ENCODE data around the gene COPRS.

The COPRS gene, protein sequence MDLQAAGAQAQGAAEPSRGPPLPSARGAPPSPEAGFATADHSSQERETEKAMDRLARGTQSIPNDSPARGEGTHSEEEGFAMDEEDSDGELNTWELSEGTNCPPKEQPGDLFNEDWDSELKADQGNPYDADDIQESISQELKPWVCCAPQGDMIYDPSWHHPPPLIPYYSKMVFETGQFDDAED

DNA sequence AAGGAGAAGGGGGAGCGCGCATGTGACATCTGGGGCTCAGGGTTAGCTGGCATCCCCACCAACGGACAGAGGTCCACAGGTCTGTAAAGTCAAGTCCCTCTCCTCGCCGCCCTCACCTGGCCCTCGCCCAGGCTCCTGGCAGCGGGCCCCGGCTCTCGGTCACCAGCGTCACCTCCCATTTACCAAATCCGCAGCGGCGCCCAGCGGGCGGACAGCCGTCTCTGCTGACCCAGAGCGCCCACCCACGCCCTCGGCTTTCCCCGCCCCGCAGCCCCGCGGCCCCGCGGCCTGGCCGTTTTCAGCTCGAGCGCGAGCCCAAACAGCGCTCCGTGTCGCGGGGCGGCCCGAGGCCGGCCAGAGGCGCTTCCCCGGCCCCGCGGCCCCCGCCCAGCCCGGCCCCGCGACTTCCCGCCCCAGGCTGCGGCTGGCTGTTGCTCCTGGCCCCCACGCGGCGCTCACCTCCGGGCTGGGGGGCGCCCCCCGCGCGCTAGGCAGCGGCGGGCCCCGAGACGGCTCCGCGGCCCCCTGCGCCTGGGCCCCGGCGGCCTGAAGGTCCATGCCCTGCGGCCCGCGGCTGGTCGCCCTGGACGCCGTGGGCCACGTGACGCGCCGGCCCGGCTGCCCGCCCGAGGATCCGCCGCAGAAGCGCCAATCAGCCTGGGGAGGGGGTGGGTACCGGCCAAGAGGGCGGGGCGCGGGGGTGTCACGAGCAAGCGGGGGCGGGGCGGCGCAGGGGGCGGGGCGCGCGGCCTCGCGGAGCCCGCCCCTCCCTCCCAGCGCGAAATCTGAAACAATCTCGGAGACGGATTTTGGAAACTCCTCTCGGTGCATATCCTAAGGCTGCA is at the start of gene COPRS:
Gene COPRS (minus strand): TSS at position 603 of the 845 bp plus-strand sequence. CDS start 45 bp downstream, at position 558.
- peak; percentile 68 for DNase-seq

DNA sequence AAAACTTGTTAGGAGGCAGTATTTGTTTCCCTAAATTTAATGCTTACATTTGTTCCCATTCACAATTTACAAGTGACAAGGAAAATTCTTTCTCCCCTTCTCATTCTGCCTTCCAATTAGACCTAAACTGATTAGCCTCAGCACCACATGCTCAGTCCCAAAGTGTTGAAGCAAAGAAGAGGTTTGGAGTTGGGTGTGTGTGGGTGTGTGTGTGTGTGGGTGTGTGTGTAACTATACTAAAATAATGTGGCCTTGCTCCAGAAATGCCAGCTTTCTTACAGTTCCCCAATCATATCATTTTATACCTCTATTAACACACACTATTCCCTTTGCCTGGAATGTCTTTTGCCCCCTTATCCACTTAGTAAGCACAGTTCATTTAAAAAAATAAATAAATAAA is 49.3 kb upstream of the COPRS start:
- DNase-seq: no peak

DNA sequence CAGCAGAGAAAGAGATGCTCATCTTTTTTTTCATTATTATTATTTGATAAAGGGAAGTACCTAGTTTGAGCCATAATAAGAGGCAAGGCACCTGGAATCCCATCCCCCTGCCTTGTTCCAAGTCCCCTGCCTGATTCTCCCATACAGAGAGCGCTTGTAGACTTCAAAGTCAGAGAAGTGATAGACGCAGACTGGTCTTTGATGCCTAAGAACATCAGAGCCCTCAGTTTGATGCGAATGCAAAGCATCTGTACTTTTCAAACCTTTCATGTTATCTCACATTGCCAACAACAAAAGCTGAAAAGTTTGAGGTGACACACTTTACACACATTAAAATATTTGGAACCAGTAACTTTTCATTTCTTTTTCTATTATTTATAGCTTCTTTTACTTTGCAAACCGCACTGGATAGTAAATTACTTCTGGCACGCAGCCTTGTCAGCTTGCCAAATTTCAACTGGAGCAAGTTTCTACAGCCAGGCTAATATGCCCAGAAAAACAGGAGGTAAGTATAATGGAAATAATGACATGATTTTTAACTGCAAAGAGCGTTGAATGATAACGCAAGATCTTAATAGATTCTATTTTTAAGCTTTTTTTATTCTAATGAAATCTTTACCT is 48.4 kb upstream of the COPRS start:
- peak; percentile 67 for DNase-seq

DNA sequence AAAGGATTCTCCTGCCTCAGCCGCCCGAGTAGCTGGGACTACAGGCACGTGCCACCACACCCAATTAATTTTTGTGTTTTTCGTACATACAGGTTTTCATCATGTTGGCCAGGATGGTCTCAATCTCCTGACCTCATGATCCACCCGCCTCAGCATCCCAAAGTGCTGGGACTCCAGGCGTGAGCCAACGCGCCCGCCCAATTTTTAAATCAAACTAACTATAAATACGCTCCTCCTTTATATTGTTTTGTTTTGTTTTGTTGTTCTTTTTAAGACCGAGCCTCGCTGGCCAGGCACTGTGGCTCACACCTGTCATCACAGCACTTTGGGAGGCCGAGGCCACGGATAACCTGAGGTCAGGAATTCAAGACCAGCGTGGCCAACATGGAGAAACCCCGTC is 44.4 kb upstream of the COPRS start:
- DNase-seq: no peak

DNA sequence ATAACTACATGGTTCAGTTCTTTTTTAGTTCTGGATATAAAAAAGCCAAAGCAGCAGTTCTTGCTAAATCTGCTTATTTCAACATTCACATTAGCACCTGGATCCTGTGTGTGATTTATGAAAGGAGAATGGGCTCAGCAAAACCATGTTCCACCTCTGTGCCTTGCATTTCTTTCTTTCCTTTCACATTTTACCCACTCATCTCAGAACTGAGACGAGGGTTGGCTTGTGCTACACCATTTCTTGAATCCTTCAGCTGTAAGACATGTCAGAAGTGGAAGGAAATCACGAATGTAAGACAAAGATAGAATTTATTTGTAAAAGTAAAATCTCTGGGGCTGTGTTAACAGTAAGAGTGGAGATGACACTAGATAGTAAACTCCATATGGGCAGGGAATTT is 43.6 kb upstream of the COPRS start:
- DNase-seq: no peak

DNA sequence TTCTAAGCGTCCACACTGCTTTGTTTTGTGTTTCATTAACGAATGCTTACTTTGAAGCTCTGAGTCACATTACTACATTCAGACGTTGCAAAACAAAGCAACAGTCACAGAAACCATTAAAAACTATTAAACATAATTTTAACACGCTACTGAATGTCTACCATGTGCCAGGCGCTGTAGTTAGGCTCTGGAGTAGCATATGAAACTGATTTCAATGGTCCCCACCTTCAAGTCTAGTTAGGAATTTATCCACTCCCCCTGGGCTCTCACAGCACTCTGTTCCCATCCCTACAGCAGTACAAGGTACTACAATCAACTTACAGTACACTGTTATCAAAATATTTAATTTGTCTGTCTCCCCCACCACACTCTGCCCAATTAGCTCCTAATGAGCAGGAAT is 41.8 kb upstream of the COPRS start:
- no peak for DNase-seq

DNA sequence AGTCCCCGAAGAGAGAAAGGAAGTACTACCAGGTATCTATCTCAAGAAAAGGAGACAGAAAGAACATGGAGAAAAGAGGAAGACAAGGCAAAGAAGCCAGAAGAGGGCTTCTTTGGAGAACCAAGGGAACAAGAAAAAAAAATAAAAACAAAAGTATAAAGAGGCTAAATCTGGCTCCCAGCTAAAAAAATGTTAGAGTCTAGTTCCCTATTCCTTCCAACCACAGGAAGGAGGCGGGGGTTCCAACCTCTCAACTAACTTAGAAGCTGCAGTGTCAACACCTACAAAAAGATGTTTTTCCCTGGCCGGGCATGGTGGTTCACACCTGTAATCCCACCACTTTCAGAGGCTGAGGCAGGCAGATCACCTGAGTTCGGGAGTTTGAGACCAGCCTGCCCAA is 29.1 kb upstream of the COPRS start:
- no peak for DNase-seq

DNA sequence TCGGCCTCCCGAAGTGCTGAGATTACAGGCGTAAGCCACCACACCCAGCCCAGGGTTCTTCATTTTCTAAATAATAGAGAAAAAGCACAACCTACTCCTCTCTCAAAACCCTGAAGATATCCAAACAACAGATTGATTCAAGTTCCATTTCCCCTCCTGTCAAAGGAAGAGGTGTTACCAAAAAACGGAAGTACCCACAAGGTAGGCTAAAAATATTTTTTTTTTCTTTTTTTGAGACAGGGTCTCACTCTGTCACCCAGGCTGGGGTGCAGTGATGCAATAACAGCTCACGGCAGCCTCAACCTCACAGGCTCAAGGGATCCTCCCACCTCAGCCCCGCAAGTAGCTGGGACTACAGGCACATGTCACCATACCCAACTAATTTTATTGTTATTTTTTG is 23.5 kb upstream of the COPRS start:
- no peak for DNase-seq

DNA sequence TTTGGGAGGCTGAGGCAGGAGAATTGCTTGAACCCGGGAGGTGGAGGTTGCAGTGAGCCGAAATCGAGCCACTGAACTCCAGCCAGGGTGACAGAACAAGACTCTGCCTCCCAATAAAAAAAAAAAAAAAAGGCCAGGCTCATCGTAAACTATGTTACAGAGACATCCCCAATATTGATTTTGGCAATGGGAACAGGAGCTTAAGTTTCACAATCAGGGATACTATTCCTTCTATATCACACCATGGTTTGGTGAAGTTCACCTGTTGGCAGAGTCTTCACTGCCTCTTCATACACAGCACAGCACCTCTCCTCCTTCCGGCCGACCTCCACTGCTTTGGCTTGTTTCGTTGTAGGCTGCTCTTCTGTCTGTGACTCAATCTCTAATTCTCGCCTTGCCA is 21.3 kb upstream of the COPRS start:
- DNase-seq: no peak

DNA sequence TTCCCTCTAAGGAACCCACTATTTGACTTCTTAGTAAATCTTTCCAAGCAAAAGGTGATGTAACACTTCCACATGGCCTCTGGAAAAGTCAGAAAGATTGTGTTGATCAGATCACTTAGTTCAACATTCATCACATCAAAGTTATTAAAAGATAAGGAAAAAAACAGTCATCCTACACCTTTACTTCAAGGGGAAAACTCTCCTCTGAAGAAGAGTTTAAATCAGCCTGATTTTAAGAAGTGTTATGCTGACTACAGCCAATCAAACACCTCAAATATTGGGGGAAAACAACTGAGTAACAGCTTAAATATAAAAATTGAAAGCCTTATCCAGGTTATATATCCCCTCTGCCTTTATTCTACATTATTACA is 19.6 kb upstream of the COPRS start:
- no peak for DNase-seq

DNA sequence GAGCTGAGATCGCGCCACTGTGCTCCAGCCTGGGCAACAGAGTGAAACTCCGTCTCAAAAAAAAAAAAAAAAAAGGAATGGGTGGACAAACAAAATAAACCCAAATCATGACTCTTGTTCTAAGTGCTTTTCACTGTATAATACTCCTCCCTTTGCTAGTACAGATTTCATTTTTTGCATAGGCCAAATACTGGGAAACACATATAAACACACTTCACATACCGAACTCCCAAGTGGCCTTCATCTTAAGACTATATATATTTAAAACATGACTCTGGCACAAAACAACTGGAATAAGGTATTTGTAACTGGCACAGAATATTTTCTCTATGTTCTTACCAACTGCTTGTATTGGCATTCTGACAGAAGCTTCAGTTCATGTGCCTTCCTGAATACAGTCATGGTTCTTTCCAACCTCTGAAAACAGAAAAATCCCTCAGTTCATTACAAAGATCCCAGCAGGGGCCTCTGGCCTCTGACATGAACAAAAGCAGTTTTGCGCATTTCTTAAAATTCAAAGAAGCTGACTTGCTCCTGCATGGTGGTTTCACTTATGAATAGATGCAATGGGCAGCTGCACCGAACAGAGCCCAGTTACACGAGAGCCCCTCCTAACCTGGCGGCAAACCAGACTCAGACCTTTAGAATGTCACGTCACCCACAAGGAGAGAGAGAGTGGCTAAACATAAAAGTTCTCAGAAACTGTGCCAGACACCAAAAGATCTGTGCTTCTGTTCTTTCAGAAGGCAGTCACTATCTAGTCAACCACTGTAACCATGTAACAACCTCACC is 19.1 kb upstream of the COPRS start:
- no peak for DNase-seq

DNA sequence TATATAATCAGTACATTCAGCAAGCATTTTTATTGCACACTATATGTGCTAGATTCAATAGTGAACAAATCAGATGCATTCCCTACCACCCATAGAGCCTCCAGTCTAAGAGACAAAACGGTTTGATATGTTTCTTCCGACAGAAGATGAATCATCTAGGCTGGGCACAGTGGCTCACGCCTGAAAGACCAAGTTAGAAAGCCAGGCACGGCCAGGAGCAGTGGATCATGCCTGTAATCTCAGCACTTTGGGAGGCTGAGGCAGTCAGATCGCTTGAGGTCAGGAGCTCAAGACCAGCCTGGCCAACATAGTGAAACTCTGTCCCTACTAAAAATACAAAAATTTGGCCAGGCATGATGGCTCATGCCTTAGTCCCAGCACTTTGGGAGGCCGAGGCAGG is 18.3 kb upstream of the COPRS start:
- no peak for DNase-seq

DNA sequence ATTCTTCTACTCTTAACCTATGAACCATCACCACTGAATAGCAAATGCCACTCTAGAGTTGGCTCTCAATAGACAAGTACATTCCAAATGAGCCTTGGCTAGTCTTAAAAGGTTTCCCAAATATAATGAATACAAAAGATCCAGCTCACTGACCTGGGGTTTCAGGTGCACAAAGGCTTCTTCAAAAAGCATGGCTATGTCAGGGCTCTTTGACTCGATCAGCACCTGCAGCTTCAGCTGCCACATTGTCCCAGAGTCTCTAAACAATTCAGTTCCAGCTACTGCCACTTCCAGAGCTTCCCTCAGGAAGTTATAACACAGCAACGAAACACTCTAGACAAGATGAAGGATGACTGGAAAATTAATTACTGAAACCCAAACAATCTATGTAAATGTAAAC is 16.0 kb upstream of the COPRS start:
- no peak for DNase-seq

DNA sequence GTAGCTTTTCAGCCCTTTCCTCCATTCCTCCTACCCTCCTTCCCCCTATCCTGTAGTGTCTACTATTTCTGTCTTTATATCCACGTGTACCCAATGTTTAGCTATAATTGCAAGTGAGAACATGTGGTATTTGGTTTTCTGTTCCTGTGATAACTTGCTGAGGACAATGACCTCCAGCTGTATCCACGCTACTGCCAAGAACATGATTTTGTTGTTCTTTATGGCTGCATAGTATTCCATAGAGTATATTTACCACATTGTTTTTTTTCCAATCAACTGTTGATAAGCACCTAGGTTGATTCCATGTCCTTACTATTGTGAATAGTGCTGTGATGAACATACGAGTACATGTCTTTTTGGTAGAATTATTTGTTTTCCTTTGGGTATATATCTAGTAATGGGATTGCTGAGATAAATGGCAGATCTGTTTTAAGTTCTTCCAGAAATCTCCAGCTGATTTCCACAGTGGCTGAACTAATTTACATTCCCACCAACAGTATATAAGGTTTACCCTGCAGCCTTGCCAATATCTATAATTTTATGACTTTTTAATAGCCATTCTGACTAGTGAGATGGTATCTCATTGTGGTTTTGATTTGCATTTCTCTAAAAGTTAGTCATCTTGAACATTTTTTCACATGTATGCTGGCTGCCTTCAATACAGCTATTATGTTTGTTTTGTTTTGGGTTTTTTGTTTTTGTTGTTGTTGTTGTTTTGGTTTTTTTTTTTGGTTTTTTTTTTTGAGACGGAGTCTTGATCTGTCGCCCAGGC is 10.9 kb upstream of the COPRS start:
- no peak for DNase-seq

DNA sequence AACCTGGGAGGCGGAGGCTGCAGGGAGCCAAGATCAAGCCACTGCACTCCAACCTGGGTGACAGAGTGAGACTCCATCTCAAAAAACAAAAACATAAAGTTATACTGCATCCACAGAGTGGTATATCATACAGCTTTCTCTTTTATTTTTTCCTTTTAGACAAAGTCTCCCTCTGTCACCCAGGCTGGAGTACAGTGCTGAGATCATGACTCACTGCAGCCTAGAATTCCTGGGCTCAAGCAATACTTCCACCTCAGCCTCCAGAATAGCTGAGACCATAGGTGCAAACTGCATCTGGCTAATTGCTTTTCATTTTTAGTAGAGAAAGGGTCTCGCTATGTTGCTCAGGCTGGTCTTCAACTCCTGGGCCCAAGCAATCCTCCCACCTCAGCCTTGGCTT is 10.0 kb upstream of the COPRS start:
- DNase-seq: no peak

DNA sequence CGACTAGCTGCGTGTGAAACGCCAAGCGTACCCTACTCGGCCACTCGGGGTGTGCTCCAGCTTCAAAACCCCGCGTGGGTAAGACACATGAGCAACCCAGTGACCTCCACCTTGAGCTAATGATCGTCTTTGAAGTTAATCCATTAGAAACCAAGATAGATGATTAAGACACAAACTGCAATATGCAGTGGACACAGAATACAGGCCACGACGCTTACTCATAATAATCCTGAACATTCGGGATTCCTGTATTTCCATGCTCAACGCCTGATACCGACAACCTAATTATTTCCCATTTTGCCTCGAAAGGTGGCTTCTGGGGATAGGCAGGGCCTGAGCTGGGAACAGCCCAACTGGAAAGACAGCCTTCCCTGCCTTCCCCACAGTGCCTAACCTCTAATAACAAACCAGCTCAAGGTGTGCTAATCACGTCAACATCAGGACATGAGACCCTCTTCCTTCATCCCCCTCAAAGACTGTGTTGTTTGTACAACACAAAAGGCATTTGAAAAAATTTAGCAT is 504 bp upstream of the COPRS start:
- peak; percentile 27 for DNase-seq

DNA sequence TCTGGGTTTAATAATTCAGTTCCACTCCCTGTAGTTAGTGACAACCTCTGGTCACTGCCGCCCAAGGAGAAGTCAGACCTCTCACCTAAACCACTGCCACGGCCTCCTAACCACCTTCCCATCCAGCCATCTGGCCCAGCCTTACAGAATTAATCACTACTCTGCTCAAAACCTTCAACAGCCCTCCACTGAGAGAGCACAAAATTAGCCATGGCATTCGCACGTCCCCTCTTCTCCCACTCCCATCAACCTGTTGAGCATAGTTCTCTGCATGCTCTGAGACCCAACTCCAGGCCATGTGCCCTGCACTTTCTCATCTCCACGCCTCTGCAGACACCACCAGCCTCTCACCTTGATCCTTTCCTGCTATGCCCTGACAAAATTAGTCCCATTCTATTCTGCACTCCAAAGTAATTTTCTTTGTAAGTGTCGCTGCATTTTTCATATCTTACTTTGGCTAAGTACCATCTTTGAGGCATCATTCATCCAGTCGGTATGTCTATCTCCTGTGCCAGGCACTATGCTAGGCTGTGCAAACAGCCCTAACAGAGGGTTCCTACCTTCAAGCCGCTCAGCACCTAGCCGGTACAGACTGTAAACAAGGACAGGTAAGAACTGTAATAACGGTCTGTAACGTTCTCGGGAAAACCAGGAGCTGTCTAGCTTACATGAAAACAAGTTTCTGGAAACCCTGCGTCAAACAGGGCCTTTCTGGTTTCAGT is 963 bp downstream of the COPRS start:
- peak; percentile 60 for DNase-seq

DNA sequence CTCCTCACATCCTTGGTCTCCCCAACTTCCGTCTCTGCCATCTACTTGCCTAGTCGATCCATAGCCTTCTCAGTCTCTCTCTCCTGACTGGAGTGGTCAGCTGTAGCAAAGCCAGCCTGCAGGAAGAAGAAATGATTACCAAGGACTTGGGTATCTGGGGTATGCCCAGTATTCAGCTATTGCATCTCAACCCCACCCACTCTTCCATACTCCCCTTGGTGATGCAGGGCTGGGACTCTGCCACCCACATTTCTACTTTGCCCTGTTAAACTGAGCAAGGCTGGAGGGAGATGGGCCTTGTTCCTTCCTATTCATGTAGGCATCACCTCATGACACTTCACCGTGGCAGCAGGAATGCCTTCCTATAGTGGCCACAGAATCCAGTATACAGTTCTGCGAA is 2.3 kb downstream of the COPRS start:
- DNase-seq: no peak

DNA sequence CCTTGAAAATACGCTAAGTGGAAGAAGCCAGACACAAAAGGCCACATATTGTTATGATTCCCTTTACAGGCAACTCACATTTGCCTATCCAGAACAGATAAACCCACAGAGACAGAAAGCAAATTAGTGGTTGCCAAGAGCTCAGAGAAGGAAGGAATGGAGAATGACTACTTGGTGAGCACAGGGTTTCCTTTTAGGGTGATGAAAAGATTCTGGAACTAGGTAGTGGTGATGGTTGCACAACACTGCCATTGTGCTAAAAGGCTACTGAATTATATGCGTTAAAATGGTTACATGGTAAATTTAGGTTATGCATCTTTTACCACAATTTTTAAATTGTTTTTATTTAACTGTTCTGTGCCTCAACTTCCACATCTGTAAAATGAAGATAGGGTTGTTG is 4.4 kb downstream of the COPRS start:
- no peak for DNase-seq

DNA sequence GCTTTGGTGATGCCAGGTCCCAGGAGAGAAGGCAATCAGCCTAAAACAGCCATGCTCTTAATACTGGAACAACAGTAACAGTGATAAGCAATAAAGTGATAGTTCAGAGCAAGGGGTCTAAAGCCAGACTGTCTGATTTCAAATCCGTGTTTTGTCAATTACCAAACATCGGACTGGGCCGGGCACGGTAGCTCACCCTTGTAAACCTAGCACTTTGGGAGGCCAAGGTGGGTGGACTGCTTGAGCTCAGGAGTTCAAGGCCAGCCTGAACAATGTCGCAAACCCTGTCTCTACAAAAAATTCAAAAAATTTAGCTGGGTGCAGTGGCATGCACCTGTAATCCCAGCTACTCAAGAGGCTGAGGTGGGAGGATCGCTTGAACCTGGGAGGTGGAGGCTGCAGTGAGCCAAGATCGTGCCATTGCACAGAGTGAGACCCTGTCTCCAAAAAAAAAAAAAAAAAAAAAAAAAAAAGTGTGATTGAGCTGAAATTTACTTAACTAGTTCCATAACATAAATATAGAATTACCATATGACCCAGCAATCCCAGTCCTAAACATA is 5.1 kb downstream of the COPRS start:
- no peak for DNase-seq

DNA sequence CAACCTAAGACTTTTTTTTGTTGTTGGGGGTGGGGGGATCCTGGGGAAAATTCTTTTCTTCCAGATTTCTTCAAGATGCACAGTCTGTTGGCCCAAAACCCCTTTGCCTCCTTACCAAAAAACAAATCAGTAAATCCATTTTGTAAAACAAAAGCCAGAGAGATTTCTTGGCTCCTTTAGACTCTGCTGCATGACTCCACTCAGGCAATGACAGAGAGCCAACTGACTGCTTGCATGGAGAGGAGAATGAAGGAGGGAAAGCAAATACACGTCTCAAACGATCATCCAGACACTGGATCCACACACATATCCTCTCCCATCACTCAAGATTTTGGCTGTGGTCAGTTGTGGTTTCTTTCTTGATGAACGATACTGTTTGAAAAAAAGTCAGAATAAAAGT is 13.8 kb downstream of the COPRS start:
- no peak for DNase-seq
